WERI-Rb-1 (cell line): Measurements from ENCODE around the gene CSGALNACT2.
"Not testable (repeated sequence)": the region's sequence is repeated elsewhere in the genome, so short reads cannot be mapped to it uniquely, and the experiment has no call there.

Source experiments
- DNase-seq: peaks from one replicate; pipeline ENCODE4 v3.0.0-alpha.2; 2020
- H3K27ac ChIP-seq: fragments of 250-450 bp; sonication (Bioruptor Pico); 2 replicates; pipeline ENCODE4 v1.5.1; 2020; ENCODE audit warnings: mild to moderate bottlenecking, moderate library complexity
- H3K27me3 ChIP-seq: fragments of 250-450 bp; sonication (Bioruptor Pico); 2 replicates; pipeline ENCODE4 v1.5.1; 2021; ENCODE audit warnings: mild to moderate bottlenecking, low read depth, moderate library complexity; ENCODE audit not compliant: insufficient read depth, severe bottlenecking
- H3K36me3 ChIP-seq: fragments of 250-450 bp; sonication (Bioruptor Pico); 2 replicates; pipeline ENCODE4 v1.5.1; 2020; ENCODE audit warnings: mild to moderate bottlenecking, moderate library complexity
- H3K4me3 ChIP-seq: 2 replicates; pipeline ENCODE4 v1.5.1; 2011; ENCODE audit warnings: low read depth, mild to moderate bottlenecking, control low read depth, low read length
- H3K9me3 ChIP-seq: fragments of 250-450 bp; sonication (Bioruptor Pico); 2 replicates; pipeline ENCODE4 v1.5.1; 2021; ENCODE audit warnings: mild to moderate bottlenecking, moderate library complexity; ENCODE audit not compliant: severe bottlenecking
- TF ChIP-seq, protein P1 (sequence below): IDR thresholded peaks from 2 replicates; pipeline ENCODE4 v1.5.1; 2011; ENCODE audit warnings: low read depth, mild to moderate bottlenecking, control low read depth, inconsistent platforms, low read length

CSGALNACT2 gene

GRCh38 chr10:43093423-43094076, 44.7 kb upstream of the CSGALNACT2 start:
- TF ChIP-seq, protein P1, sequence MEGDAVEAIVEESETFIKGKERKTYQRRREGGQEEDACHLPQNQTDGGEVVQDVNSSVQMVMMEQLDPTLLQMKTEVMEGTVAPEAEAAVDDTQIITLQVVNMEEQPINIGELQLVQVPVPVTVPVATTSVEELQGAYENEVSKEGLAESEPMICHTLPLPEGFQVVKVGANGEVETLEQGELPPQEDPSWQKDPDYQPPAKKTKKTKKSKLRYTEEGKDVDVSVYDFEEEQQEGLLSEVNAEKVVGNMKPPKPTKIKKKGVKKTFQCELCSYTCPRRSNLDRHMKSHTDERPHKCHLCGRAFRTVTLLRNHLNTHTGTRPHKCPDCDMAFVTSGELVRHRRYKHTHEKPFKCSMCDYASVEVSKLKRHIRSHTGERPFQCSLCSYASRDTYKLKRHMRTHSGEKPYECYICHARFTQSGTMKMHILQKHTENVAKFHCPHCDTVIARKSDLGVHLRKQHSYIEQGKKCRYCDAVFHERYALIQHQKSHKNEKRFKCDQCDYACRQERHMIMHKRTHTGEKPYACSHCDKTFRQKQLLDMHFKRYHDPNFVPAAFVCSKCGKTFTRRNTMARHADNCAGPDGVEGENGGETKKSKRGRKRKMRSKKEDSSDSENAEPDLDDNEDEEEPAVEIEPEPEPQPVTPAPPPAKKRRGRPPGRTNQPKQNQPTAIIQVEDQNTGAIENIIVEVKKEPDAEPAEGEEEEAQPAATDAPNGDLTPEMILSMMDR = peak; percentile 59
- DNase-seq = peak; percentile 60
- H3K27ac ChIP-seq = no peak overlapping the region

GRCh38 chr10:43094085-43094484, 44.2 kb upstream of the CSGALNACT2 start:
- Histone ChIP-seq H3K27ac (no peak overlapping the region), H3K9me3 (no peaks in the 10 kb centered on the region), H3K36me3 (no peaks in the 10 kb centered on the region), H3K27me3 (peaks cover 91% of the 10 kb centered on the region), H3K4me3 (no peak overlapping the region)
- TF ChIP-seq, protein P1 = no peak
- DNase-seq = no peak

More at GRCh38 chr10:43093423-43094076, 44.7 kb upstream of the CSGALNACT2 start:
- H3K9me3 ChIP-seq = no peaks in the 10 kb centered on the region
- H3K36me3 ChIP-seq = no peaks in the 10 kb centered on the region
- H3K4me3 ChIP-seq = no peak overlapping the region
- H3K27me3 ChIP-seq = peaks cover 91% of the 10 kb centered on the region

- H3K9me3 ChIP-seq, H3K27ac ChIP-seq, DNase-seq, H3K4me3 ChIP-seq, H3K36me3 ChIP-seq: not testable (repeated sequence)
- H3K27me3 ChIP-seq = peaks cover 94% of the 10 kb centered on the region
These were observed 38.9 kb upstream of the CSGALNACT2 start for GRCh38 chr10:43099339-43099738.

DNA sequence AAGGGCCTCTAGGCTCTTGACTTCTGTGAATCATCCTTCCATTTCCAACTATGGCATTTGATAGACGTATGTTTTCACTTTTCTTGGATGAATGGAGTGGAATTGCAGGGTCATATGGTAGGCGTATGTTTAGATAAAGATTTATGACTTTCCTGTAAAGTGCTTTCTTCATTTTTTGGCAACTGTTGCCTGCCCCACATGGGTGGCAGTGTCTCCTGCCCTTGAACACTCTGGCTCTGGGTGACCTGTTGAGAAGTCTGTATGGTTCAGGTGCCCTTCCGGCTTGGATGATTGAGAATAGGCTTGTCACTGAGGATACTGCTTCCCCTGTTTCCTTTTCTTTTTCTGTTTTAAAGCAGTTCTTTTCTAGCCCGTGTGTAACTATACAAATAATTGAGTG, 38.3 kb upstream of the CSGALNACT2 start:
- H3K4me3 ChIP-seq = no peak overlapping the region
- H3K27me3 ChIP-seq = peaks cover 94% of the 10 kb centered on the region
- TF ChIP-seq, protein P1 = no peak
- H3K27ac ChIP-seq = no peak overlapping the region
- no peaks in the 10 kb centered on the region for H3K9me3 ChIP-seq
- no peaks in the 10 kb centered on the region for H3K36me3 ChIP-seq
- no peak for DNase-seq

GRCh38 chr10:43100366-43100765, 37.9 kb upstream of the CSGALNACT2 start:
- Histone ChIP-seq H3K4me3 (no peak overlapping the region), H3K36me3 (no peaks in the 10 kb centered on the region), H3K27ac (no peak overlapping the region), H3K27me3 (peaks cover 94% of the 10 kb centered on the region), H3K9me3 (no peaks in the 10 kb centered on the region)
- TF ChIP-seq, protein P1 = no peak
- no peak for DNase-seq

DNA sequence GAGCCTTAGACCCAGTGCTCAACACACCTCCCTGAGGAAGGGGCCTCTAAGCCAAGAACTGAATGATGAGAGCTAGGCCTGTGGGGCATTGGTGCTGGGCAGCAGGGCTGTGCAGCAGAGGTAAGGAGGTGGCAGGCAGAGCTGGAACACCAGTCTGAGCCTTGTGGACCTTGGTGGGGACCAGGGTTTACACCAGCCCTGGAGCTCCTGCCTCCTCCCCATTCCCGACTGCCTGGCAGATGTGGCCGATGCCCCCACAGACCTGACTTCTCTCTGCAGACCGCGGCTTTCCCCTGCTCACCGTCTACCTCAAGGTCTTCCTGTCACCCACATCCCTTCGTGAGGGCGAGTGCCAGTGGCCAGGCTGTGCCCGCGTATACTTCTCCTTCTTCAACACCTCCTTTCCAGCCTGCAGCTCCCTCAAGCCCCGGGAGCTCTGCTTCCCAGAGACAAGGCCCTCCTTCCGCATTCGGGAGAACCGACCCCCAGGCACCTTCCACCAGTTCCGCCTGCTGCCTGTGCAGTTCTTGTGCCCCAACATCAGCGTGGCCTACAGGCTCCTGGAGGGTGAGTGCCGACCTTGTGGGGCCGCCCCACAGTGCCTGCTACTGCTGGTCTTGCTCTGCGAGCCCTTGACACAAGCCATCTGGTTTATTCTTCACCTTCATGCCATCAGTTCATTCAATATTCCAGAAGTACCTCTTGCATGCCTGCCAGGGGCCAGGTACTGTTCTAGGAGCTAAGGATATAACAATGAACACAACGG, 36.0 kb upstream of the CSGALNACT2 start:
- no peak for DNase-seq
- TF ChIP-seq, protein P1 = no peak
- H3K4me3 ChIP-seq = no peak overlapping the region

More for the DNA sequence above, 36.0 kb upstream of the CSGALNACT2 start:
- Histone ChIP-seq H3K36me3 (no peaks in the 10 kb centered on the region), H3K27ac (no peak overlapping the region), H3K9me3 (no peaks in the 10 kb centered on the region), H3K27me3 (peaks cover 87% of the 10 kb centered on the region)
